HG03095 (cell line): Measurements from ENCODE around the gene IGF2BP3.

Source experiments
- ATAC-seq: cut with Tn5 transposase; IDR thresholded peaks from one replicate; pipeline ENCODE4 v1.9.1; 2021; ENCODE audit warnings: moderate library complexity; ENCODE audit not compliant: unreplicated experiment

IGF2BP3 gene

DNA sequence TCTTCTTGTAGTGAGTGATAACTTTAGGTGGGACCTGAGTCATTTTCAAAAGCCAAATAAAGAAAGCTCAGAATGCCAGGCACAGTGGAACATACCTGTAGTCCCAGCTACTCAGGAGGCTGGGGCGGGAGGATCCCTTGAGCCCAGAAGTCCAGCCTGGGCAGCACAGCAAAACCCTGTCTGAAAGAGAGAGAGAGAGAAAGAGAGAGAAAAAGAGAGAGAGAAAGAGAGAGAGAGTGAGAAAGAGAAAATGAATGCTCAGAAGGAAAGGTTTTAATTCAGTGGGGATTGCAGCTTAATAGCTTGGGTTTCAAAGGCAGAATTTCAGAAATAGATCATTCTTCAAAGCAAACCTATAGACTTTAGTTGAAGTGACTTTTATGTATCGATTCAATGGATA lies 198.0 kb downstream of the IGF2BP3 start:
- ATAC-seq, result no peak

DNA sequence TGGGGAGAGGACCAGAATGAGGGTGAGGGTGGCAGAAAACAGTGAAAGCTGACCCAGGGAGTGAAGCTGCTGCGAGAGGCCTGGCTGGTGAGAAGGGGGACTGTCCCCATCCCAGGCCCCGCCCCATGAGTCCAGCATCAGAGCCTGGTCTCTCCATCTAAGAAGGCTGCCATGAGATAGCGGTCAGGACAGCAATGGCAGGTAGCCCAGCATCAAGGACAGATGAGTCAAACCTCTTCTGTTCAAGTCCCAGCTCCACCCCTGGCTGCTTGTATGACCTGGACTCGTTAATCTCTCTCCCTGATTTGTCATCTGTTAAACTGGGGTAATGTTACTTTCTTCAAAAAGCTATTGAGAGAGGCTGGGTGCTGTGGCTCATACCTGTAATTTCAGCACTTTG lies 201.5 kb downstream of the IGF2BP3 start:
- no peak for ATAC-seq

DNA sequence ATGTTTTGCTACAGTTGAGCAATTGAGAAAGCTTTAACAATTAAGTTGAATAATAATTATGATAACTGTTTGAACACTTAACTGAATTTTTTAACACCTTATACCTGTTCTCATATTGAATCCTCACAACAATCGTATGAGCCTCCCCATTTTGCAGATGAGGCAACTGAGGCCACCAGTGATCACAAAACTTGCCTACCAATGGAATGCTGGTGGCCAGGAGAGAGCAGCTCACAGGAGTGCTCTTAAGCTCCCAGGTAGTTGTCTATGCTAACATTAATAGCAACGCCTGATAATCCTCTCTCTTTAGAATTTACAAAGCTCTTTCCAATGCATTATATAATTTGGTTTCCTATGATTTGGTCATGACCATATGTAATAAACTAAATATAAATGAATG lies 202.1 kb downstream of the IGF2BP3 start:
- ATAC-seq, result no peak

DNA sequence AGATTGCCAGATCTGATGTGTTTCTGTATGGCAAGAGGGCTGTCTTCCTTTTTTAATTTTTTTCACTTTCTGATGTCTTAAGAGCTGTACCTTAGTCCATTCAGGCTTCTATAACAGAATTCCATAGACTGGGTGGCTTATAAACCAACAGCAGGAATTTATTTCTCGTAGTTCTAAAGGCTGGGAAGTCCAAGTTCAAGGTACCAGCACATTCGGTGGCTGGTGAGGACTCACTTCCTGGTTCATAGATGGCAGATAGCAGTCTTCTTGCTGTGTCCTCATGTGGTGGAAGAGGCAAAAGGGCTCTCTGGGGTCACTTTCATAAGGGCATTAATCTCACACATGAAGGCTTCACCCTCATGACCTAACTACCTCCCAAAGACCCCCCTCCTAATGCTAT lies 202.9 kb downstream of the IGF2BP3 start:
- ATAC-seq, result no peak

DNA sequence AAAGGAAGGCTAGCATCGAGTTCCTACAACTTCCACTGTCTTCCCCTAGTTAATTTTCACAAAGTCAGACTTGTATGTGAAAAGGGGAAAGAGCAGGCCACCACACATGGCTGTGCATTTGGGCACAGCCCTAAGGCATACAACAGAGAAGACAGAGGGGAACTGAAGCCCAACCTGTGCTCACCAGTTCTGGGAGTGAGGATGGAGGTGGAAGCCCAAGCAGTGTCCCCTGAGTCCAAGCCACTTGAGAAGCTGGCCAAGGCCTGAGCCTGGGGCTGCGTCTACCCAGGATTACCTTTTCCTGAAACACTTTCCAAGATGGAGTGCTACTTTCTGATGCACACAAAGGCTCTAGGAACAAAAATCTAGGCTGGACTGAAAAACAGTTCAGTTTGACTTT lies 203.4 kb downstream of the IGF2BP3 start:
- ATAC-seq, result no peak

DNA sequence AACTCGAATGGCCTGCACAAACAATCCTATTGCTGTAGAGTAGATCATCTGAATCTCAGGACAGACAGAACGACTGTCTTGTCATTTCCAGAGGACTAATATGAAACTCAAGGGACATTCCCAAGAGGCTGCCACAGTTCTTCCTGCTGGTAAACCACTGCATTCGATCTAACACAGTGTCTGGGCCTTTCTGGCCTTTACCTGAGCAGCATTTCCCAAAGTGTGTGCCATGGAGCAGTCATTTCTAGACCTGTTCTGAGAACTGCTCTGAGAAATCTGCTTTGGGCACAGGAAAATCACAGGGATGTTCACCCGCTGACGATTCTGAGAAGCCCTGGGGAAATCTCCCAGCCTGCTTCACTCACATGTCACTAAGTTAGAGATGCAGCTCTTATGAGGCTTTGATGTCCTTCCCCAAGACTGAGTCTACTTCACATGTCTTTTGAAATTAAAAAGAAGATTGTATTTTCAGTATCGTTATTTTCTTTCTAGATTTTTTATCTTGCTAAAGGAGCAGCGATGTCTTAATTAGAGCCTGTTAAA lies 205.3 kb downstream of the IGF2BP3 start:
- no peak for ATAC-seq

DNA sequence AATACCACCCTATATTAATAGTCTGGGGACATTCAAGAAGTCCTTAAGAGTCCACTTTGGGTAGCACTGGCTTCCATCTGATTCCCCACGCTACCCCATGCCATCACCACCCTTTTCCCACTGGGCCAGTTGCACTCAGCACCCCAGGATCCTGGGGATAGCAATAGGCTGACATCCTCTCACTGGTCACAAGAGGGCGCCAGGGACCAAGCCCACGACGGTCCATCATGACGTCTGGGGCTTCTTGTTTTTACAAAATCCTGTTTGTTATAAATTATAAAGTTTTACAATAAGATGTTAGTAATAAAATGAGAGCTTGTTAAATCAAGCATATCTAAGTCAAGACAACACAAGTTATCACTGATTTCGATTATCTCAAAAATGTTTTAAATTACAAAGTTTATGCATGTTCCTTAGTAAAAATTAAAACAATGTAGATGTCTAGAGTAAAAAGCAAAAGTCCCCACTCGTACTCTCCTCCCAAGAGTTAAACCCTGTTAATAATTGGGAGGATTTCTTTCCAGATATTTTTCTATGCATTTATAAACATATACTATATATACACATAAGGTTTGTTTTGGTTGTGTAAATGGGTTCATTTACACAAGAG lies 208.3 kb downstream of the IGF2BP3 start:
- ATAC-seq, result peak; percentile 67

DNA sequence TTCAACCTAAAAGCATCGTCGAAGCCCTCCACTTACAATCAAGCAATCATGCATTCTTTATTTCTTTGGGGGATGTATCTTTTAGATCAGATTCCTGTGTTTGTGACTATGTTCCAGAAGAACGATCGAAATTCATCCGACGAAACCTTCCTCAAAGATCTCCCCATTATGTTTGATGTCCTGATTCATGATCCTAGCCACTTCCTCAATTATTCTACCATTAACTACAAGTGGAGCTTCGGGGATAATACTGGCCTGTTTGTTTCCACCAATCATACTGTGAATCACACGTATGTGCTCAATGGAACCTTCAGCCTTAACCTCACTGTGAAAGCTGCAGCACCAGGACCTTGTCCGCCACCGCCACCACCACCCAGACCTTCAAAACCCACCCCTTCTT lies 209.9 kb downstream of the IGF2BP3 start:
- no peak for ATAC-seq
